Liver (tissue), 3 donors: ENCODE results near the gene ERFL.

Source experiments
- EGR1 ChIP-seq, 2 donors: IDR thresholded peaks; 2 replicates each; pipeline ENCODE4 v1.6.1; 2016 to 2018; ENCODE audit warnings: antibody characterized with exemption in 2 of 2, low read depth in 2 of 2
- GABPA ChIP-seq, 2 donors: IDR thresholded peaks in 1 of 2; conservative IDR thresholded peaks in 1 of 2; 2 replicates each; pipeline ENCODE4 v1.6.1; 2016; ENCODE audit warnings: antibody characterized with exemption in 2 of 2, mild to moderate bottlenecking in 1 of 2, moderate library complexity in 1 of 2
- HNF4A ChIP-seq, 2 donors: conservative IDR thresholded peaks; 2 replicates each; pipeline ENCODE4 v1.6.1; 2016; ENCODE audit warnings: antibody characterized with exemption in 2 of 2, mild to moderate bottlenecking in 2 of 2
- JUND ChIP-seq, 2 donors: IDR thresholded peaks; 2 replicates each; pipeline ENCODE4 v1.6.1; 2016; ENCODE audit warnings: antibody characterized with exemption in 2 of 2
- SP1 ChIP-seq: IDR thresholded peaks from 2 replicates; pipeline ENCODE4 v1.6.1; 2018; ENCODE audit warnings: antibody characterized with exemption, mild to moderate bottlenecking
- YY1 ChIP-seq: IDR thresholded peaks from 2 replicates; pipeline ENCODE4 v1.6.1; 2016; ENCODE audit warnings: antibody characterized with exemption, mild to moderate bottlenecking
- TF ChIP-seq, protein P1 (sequence below): IDR thresholded peaks from 2 replicates; pipeline ENCODE4 v1.6.1; 2016; ENCODE audit warnings: antibody characterized with exemption
- TF ChIP-seq, protein P2 (sequence below): fragments of 150-350 bp; IDR thresholded peaks from 2 replicates; pipeline ENCODE4 v1.5.1; 2017; ENCODE audit warnings: improper control_type of control experiment, low read depth, low read length; ENCODE audit not compliant: missing input control
- TF ChIP-seq, protein P3 (sequence below): IDR thresholded peaks from 2 replicates; pipeline ENCODE4 v1.6.1; 2016; ENCODE audit warnings: antibody characterized with exemption, mild to moderate bottlenecking
- donor health status: healthy.
- donor health status: healthy.

DNA sequence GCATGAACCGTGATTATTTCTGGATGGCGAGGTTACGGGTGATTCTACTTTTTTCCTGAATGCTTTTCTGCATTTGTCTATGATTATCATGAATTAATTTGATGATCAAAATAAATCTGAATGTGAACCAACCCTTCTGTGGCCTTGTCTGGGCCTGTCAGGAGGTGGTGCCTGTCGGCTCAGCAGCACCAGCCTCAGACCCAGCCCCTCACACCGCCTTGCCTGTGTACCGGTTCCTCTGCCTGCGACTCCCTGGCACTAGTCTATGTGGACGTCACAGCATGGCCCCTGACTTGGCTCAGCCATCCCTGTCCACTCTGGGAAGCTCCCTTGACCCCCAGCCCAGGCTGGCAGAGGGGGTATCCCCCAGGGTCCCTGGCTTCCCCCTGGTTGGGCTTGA is 46.4 kb upstream of the ERFL start:
- TF ChIP-seq, protein P1, sequence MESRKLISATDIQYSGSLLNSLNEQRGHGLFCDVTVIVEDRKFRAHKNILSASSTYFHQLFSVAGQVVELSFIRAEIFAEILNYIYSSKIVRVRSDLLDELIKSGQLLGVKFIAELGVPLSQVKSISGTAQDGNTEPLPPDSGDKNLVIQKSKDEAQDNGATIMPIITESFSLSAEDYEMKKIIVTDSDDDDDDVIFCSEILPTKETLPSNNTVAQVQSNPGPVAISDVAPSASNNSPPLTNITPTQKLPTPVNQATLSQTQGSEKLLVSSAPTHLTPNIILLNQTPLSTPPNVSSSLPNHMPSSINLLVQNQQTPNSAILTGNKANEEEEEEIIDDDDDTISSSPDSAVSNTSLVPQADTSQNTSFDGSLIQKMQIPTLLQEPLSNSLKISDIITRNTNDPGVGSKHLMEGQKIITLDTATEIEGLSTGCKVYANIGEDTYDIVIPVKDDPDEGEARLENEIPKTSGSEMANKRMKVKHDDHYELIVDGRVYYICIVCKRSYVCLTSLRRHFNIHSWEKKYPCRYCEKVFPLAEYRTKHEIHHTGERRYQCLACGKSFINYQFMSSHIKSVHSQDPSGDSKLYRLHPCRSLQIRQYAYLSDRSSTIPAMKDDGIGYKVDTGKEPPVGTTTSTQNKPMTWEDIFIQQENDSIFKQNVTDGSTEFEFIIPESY, result no peak
- TF ChIP-seq, protein P2, sequence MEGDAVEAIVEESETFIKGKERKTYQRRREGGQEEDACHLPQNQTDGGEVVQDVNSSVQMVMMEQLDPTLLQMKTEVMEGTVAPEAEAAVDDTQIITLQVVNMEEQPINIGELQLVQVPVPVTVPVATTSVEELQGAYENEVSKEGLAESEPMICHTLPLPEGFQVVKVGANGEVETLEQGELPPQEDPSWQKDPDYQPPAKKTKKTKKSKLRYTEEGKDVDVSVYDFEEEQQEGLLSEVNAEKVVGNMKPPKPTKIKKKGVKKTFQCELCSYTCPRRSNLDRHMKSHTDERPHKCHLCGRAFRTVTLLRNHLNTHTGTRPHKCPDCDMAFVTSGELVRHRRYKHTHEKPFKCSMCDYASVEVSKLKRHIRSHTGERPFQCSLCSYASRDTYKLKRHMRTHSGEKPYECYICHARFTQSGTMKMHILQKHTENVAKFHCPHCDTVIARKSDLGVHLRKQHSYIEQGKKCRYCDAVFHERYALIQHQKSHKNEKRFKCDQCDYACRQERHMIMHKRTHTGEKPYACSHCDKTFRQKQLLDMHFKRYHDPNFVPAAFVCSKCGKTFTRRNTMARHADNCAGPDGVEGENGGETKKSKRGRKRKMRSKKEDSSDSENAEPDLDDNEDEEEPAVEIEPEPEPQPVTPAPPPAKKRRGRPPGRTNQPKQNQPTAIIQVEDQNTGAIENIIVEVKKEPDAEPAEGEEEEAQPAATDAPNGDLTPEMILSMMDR, result no peak
- TF ChIP-seq YY1, result no peak
- TF ChIP-seq, protein P3, sequence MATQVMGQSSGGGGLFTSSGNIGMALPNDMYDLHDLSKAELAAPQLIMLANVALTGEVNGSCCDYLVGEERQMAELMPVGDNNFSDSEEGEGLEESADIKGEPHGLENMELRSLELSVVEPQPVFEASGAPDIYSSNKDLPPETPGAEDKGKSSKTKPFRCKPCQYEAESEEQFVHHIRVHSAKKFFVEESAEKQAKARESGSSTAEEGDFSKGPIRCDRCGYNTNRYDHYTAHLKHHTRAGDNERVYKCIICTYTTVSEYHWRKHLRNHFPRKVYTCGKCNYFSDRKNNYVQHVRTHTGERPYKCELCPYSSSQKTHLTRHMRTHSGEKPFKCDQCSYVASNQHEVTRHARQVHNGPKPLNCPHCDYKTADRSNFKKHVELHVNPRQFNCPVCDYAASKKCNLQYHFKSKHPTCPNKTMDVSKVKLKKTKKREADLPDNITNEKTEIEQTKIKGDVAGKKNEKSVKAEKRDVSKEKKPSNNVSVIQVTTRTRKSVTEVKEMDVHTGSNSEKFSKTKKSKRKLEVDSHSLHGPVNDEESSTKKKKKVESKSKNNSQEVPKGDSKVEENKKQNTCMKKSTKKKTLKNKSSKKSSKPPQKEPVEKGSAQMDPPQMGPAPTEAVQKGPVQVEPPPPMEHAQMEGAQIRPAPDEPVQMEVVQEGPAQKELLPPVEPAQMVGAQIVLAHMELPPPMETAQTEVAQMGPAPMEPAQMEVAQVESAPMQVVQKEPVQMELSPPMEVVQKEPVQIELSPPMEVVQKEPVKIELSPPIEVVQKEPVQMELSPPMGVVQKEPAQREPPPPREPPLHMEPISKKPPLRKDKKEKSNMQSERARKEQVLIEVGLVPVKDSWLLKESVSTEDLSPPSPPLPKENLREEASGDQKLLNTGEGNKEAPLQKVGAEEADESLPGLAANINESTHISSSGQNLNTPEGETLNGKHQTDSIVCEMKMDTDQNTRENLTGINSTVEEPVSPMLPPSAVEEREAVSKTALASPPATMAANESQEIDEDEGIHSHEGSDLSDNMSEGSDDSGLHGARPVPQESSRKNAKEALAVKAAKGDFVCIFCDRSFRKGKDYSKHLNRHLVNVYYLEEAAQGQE, result no peak
- TF ChIP-seq SP1, result no peak
- TF ChIP-seq GABPA (IDR thresholded peaks at IDR 0.05 in 1 of 2, conservative IDR thresholded peaks at IDR 0.05 in 1 of 2), result no peak
- no peak for TF ChIP-seq HNF4A (conservative IDR thresholded peaks at IDR 0.05)
- TF ChIP-seq EGR1 (IDR thresholded peaks at IDR 0.05; ENCODE audit: low read depth in 2 of 2), result no peak
- no peak for TF ChIP-seq JUND (IDR thresholded peaks at IDR 0.05)
